Endothelial cell of umbilical vein (primary cell): Measurements from ENCODE around the gene JADE3. TPM values are rescaled to one million over a fixed set of nuclear protein-coding genes. Genes with fewer than 3 reads are reported as not detected.

Source experiments
- BruUV-seq: library from RNA; stranded (reverse); fragments of 400-500 nt; replicated peaks from 2 replicates; lab custom pipeline; 2021; lab: Mats Ljungman, UMichigan
- CTCF ChIA-PET: fragments of 300-600, 350-600 bp; sonication (Branson Sonifier 250); formaldehyde crosslinking; loops from one replicate; lab custom pipeline; 2021; ENCODE audit warnings: antibody characterized with exemption, inconsistent platforms; lab: Charles Lee
- POLR2A ChIA-PET: fragments of 300-600, 350-600 bp; sonication (Branson Sonifier 250); formaldehyde crosslinking; loops from one replicate; lab custom pipeline; 2021; ENCODE audit warnings: antibody characterized with exemption, inconsistent platforms; lab: Charles Lee
- DNase-seq: peaks from one replicate; pipeline ENCODE4 v3.0.0-alpha.2; 2011; ENCODE audit warnings: low read depth, low spot score
- FAIRE-seq: peaks from 2 replicates; lab custom pipeline; 2011; peaks lifted over from hg19 to GRCh38; lab: Jason Lieb, UNC
- H2AFZ ChIP-seq: 2 replicates; pipeline ENCODE4 v1.6.0; 2012; ENCODE audit warnings: low read depth, low read length, control low read depth, inconsistent platforms
- H3K27ac ChIP-seq: 2 replicates; pipeline ENCODE4 v1.5.1; 2011; ENCODE audit warnings: low read depth, mild to moderate bottlenecking, control low read depth, low read length, moderate library complexity; ENCODE audit not compliant: insufficient read depth
- H3K27me3 ChIP-seq, 2 experiments: 2 replicates each; pipeline versions ENCODE4 v1.6.0 to v1.6.1; 2011; ENCODE audit warnings: low read length in 2 of 2, mixed read lengths in 1 of 2; ENCODE audit not compliant: control insufficient read depth in 2 of 2, insufficient read depth in 2 of 2
- H3K36me3 ChIP-seq, 2 experiments: 2 replicates in 1 of 2; 3 replicates in 1 of 2; pipeline ENCODE4 v1.5.1; 2011; ENCODE audit warnings: low read length in 2 of 2, mild to moderate bottlenecking in 1 of 2, moderate library complexity in 1 of 2; ENCODE audit not compliant: control insufficient read depth in 2 of 2, insufficient read depth in 2 of 2; ENCODE audit errors: extremely low read depth in 1 of 2
- H3K4me1 ChIP-seq: 3 replicates; pipeline ENCODE4 v1.5.1; 2011; ENCODE audit warnings: mild to moderate bottlenecking, low read length; ENCODE audit not compliant: control insufficient read depth, insufficient read depth; ENCODE audit errors: extremely low read depth
- H3K4me2 ChIP-seq: 2 replicates; pipeline ENCODE4 v1.6.1; 2011; ENCODE audit warnings: low read length, control low read depth, mixed read lengths; ENCODE audit not compliant: insufficient read depth
- H3K4me3 ChIP-seq, 3 experiments: fragments of 200-600 bp in 1 of 3; sonication (generic), shearing (Covaris generic) in 1 of 3; replicated peaks in 1 of 3; 2 replicates each; pipeline ENCODE4 v1.5.1; 2011 to 2016; ENCODE audit warnings: control low read depth in 3 of 3, low read length in 3 of 3, mild to moderate bottlenecking in 2 of 3, inconsistent platforms in 1 of 3, low read depth in 1 of 3, moderate library complexity in 1 of 3; ENCODE audit not compliant: insufficient read depth in 1 of 3
- H3K79me2 ChIP-seq: 2 replicates; pipeline ENCODE4 v1.6.0; 2012; ENCODE audit warnings: low read length, inconsistent platforms; ENCODE audit not compliant: control insufficient read depth, insufficient read depth
- H3K9ac ChIP-seq: replicated peaks from 2 replicates; pipeline ENCODE3; 2011; ENCODE audit warnings: low read length, control low read depth; ENCODE audit not compliant: insufficient read depth; ENCODE audit errors: extremely low read depth
- H3K9me1 ChIP-seq: replicated peaks from 3 replicates; pipeline ENCODE4 v1.6.0; 2011; ENCODE audit warnings: mild to moderate bottlenecking, low read length; ENCODE audit not compliant: control insufficient read depth, insufficient read depth; ENCODE audit errors: extremely low read depth
- H3K9me3 ChIP-seq: replicated peaks from 2 replicates; pipeline ENCODE4 v1.5.1; 2012; ENCODE audit warnings: low read length, inconsistent platforms; ENCODE audit not compliant: control insufficient read depth, insufficient read depth
- H4K20me1 ChIP-seq: replicated peaks from 2 replicates; pipeline ENCODE3; 2011; ENCODE audit warnings: mild to moderate bottlenecking, low read length; ENCODE audit not compliant: control insufficient read depth, insufficient read depth; ENCODE audit errors: extremely low read depth
- CTCF ChIP-seq, 2 donors: IDR thresholded peaks; 1 replicate in 1 of 2; 2 replicates in 1 of 2; pipeline ENCODE4 v1.5.1; 2011; ENCODE audit warnings: low read length in 2 of 2, mild to moderate bottlenecking in 2 of 2, moderate library complexity in 2 of 2, control low read depth in 1 of 2, inconsistent platforms in 1 of 2, low read depth in 1 of 2; ENCODE audit not compliant: insufficient read depth in 1 of 2; ENCODE audit errors: extremely low read depth in 1 of 2
- EZH2 ChIP-seq: IDR thresholded peaks from 2 replicates; pipeline ENCODE4 v1.6.1; 2012; ENCODE audit warnings: borderline replicate concordance, low read depth, mild to moderate bottlenecking, moderate library complexity, low read length, inconsistent platforms; ENCODE audit not compliant: severe bottlenecking
- FOS ChIP-seq: IDR thresholded peaks from 2 replicates; pipeline ENCODE4 v1.6.1; 2011; ENCODE audit warnings: mild to moderate bottlenecking, low read length, moderate library complexity, borderline replicate concordance; ENCODE audit not compliant: insufficient read depth
- GATA2 ChIP-seq: IDR thresholded peaks from 2 replicates; pipeline ENCODE4 v1.7.0; 2011; ENCODE audit warnings: low read depth, mild to moderate bottlenecking, moderate library complexity, mixed read lengths, low read length; ENCODE audit not compliant: insufficient read length, insufficient read depth
- JUN ChIP-seq: IDR thresholded peaks from 2 replicates; pipeline ENCODE4 v1.6.1; 2011; ENCODE audit warnings: borderline replicate concordance, low read depth; ENCODE audit not compliant: insufficient read length, insufficient read depth
- MAX ChIP-seq: IDR thresholded peaks from 2 replicates; pipeline ENCODE4 v1.6.1; 2011; ENCODE audit not compliant: insufficient read depth, insufficient read length
- MYC ChIP-seq: IDR thresholded peaks from one replicate; pipeline ENCODE4 v1.6.1; 2011; ENCODE audit warnings: mild to moderate bottlenecking, low read depth, low read length
- POLR2A ChIP-seq: IDR thresholded peaks from 2 replicates; pipeline ENCODE4 v1.6.1; 2012; ENCODE audit warnings: low read depth, mild to moderate bottlenecking, control low read depth, low read length
- POLR2AphosphoS5 ChIP-seq: IDR thresholded peaks from 2 replicates; pipeline ENCODE4 v1.6.1; 2012; ENCODE audit warnings: low read depth, mild to moderate bottlenecking, control low read depth, low read length, moderate library complexity; ENCODE audit not compliant: insufficient read depth
- dilution Hi-C: fragments of 300-500 bp; cut with MboI; formaldehyde crosslinking; loops from one replicate; pipeline ENCODE4 v1.15.0; 2019; ENCODE audit warnings: low sequenced_read_pairs; ENCODE audit not compliant: extremely low pct_ligation_motif_present
- intact Hi-C: fragments of 100-400 bp; cut with micrococcal nuclease; formaldehyde crosslinking; loops from one replicate; pipeline ENCODE4 v1.10.0; 2022
- polyA plus RNA-seq, 4 experiments: library from polyadenylated mRNA; depleted of rRNA in 3 of 4; stranded (reverse) in 3 of 4; unstranded in 1 of 4; fragments of >200 nt; gene quantifications; 2 replicates each; pipeline versions ENCODE4 v1.2.1 to v1.2.3, GENCODE V29; 2011 to 2012; ENCODE audit warnings: missing spikeins in 1 of 4
- total RNA-seq: library from RNA; stranded (reverse); gene quantifications from 2 replicates; pipeline ENCODE4 v1.2.3, GENCODE V29; 2021

Gene JADE3
- total and polyA plus RNA-seq, 2 donors (not counting 3 experiments of a cell fraction or from before 2014, with no cell fraction given): 4.9 to 18.4 TPM

GRCh38 chrX:46927718-46928117 lies 15.5 kb downstream of the JADE3 start:
- BruUV-seq: no TSS peak
- CTCF ChIA-PET: no interaction called here

More at GRCh38 chrX:46927718-46928117, 15.5 kb downstream of the JADE3 start:
- Histone ChIP-seq H3K4me1 (peaks cover 17% of the 10 kb centered on the region), H3K4me3 (no peak overlapping the region), H3K36me3 (no peaks in the 10 kb centered on the region), H3K9me1 (no peaks in the 10 kb centered on the region), H3K9me3 (no peaks in the 10 kb centered on the region), H3K9ac (no peak overlapping the region), H2AFZ (no peak overlapping the region), H3K27ac (no peak overlapping the region), H3K79me2 (peaks cover 6% of the 10 kb centered on the region), H3K4me2 (no peak overlapping the region), H3K27me3 (no peaks in the 10 kb centered on the region), H4K20me1 (no peaks in the 10 kb centered on the region)
- no peak for TF ChIP-seq MYC
- no peak for TF ChIP-seq CTCF (IDR thresholded peaks at IDR 0.05; ENCODE audit: extremely low read depth in 1 of 2, insufficient read depth in 1 of 2, low read depth in 1 of 2, low read length in 2 of 2)
- TF ChIP-seq POLR2AphosphoS5: no peak
- TF ChIP-seq FOS: no peak
- no peak for TF ChIP-seq GATA2
- no peak for TF ChIP-seq POLR2A
- TF ChIP-seq EZH2: no peak
- TF ChIP-seq MAX: no peak
- TF ChIP-seq JUN: no peak
- dilution Hi-C loops (no loop called here), intact Hi-C loops (no loop called here)
- FAIRE-seq (no peak), DNase-seq (no peak)
- POLR2A ChIA-PET: no interaction called here
